Measurements from ENCODE around the gene DFFB.

Gene DFFB

DNA sequence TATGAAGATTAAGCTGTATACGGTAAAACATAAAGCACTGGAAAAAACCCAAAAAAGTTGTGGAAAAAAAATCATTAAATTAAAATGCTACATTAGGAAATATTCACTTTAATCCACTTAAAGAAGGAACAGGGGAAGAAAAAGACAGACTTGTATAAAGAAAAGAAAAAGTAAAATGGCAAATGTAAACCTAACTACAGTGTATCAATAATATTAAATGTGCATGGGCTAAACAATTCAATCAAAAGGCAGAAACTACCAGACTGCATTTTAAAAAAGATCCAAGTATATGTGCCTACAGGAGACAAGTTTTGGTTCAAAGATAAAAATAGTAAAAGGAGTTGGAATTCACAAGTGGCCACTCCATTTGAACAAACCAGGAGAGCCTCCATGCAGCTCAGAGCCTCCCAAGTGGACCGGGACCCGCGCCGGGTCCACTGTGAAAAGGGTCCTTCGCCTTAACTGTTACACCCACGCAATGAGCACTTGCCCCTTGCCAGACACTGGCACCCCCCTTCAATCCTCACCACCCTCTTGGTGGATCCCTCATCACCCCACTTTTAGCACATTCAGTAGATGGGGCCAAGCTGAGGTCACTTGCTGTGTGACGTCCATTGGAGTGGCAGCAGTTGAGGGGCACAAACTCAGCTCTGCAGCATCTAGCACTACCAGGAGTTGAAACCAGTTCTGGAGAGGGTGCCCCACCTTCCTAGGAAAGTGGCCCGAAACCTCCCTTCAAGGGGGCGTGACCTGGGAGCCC lies 41.9 kb downstream of the DFFB start:
- DNase-seq = no peak

DNA sequence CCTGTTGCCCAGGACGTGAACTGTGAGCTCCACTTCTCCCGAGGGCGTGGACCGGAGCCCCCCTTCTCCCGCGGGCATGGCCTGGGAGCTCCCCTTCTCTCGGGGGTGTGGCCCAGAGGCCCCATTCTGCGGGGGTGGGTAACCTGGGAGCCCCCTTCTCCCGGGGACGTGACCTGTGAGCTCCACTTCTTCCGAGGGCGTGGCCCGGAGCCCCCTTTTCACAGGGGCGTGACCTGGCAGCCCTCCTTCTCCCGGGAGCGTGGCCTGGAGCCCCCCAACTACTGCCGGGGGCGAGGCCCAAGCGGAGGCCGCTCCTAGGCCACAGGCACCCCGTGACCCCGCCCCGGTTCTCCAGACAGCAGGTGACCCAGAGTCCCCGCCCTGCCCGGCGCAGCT lies 42.5 kb downstream of the DFFB start:
- no peak for DNase-seq

DNA sequence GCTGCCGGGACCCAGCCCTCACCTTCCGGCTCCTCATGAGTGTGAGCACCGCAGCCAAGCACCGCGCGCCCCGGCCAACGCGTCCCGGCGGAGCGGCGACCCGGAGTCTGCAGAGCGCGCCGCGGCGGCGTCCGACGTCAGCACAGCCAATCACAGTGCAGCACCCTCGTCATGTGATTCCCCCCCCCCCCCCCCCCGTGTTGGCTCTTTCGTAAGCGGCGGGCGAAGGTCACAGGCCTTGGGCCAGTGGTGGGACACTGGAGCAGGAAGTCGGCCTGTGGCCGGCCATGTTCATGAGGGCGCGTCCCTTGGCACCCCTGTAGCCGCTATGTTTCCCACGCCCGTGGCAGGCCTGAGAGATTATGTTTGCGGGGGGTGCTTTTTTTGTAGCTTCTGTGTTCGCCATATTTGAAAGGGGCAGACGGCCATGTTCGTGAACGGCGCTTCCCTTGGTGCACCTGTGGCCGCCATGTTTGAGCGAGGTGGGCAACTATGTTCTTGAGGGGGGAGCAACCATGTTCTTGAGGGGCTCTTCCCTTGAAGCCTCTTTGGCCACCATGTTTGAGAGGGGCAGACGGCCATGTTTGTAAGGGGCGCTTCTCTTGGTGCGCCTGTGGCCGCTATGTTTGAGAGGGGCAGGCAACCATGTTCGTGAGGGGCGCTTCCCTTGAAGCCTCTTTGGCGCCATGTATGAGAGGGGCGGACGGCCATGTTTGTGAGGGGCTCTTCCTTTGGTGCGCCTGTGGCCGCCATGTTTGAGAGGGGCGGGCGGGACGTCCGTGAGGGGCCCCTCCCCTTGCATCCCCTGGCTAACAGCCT lies 43.1 kb downstream of the DFFB start, which contains the start of gene C1orf174:
Gene C1orf174, minus strand, starts transcription at position 123 of the 819 bp plus-strand sequence. Its CDS starts 86 bp downstream, at position 37.
- no peak for DNase-seq

DNA sequence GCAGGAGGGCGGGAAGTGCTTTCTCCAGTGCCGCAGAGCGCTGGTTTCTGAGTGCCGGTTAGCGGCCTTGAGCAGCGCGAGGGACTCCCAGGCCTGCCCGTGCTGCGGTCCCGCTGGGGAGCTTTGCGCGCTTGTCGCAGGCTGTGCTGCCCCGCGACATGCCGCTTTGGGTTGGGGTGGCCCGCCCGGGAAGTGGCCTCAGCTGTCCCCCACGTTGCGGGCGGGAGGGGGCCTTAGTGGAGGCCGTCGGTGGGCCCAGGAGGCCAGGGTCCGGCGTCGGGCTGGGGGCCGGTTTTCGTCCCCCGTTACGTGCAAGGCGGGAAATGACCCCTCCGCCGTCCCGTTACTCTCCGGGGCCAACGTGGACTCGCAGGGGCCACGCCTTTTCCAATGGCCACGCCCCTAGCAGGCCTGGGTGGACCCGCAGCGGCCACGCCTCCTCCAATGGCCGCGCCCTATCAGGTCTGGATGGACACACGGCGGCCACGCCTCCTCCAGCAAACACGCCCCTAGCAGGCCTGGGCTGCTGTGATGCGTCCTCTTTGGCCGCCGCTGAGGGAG lies 43.8 kb downstream of the DFFB start:
- peak; percentile 67 for DNase-seq

DNA sequence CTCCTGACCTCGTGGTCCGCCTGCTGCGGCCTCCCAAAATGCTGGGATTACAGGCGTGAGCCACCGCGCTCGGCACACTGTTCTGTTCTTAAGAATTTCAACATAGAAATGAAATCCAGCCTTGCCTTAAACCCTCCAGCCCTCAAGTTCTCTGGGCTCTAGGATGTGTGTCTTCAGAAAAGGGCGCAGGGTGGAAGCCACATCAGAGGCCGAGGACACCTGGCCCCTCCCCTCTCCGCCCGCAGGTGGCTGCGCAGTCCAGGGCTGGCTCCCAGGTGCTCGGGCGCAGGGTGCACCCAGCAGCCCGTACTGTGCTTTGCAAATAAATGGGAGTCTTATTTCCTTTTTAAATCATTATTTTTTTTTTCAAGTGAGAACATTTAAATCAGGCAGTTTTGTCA lies 44.8 kb downstream of the DFFB start:
- no peak for DNase-seq

DNA sequence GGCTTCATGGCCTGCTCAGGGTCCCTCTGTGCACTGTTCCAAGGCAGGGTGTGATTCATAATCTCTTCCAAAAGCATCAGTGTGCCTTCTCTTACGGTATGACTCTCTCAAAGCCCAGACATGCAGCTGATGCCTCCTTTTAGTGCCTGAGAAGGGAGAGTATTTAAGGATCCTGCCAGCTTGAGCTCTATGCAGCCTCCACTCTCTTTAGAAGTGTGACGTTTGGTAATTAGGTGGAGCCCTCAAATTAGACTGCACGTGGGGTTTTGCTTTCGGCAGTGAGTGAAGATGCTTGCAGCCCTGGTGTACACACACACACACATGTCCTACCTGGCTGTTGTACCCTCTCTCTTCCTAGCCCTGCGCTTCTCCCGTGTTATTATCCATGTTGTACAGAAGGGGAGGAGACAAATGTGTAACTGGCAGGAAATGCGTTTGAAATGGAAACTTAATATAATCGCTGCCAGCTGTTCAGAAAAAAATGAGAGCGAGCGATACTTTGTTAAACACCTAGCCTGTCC lies 45.4 kb downstream of the DFFB start:
- DNase-seq = no peak

DNA sequence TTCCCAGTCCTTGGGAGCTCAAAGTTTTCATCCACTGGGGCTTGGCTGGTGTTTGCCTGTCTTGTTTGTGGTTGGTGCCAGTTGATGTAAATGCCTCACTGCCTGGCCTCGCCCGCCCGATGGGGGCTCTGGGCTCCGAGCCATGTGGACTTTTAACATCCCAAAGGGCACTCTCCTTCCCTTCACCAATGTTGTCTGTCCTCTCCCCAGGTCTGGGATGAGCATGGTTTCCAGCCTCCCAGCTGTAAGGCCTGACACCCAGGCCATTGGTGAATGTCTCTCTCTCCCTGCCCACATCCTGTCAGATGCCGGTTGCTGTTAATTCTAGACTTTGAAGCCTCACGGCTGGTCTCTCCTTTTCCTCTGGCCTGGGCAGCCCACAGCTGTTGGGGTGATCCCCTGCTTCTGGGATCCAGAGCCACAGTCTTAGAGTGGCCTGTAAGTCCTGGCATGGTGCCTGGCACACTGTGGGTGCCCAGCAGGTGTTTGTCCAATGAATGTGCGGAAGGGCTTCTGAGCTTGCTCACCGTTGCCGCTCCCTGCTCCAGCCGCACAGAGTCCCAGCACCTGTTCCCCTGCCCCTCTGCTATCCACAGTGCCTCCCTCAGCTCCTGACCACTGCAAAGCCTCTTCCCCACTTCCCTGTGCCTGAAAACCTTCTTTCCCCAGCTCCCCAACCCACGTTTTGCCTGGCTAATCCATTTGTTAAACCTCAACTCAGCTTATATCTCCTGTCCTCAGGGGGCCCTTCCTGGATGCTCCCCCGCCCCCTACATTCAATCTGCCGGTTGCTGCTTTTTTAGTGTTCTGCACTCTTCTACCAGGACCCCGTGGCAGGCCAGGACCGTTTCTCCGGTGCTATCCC lies 46.1 kb downstream of the DFFB start:
- DNase-seq = no peak

DNA sequence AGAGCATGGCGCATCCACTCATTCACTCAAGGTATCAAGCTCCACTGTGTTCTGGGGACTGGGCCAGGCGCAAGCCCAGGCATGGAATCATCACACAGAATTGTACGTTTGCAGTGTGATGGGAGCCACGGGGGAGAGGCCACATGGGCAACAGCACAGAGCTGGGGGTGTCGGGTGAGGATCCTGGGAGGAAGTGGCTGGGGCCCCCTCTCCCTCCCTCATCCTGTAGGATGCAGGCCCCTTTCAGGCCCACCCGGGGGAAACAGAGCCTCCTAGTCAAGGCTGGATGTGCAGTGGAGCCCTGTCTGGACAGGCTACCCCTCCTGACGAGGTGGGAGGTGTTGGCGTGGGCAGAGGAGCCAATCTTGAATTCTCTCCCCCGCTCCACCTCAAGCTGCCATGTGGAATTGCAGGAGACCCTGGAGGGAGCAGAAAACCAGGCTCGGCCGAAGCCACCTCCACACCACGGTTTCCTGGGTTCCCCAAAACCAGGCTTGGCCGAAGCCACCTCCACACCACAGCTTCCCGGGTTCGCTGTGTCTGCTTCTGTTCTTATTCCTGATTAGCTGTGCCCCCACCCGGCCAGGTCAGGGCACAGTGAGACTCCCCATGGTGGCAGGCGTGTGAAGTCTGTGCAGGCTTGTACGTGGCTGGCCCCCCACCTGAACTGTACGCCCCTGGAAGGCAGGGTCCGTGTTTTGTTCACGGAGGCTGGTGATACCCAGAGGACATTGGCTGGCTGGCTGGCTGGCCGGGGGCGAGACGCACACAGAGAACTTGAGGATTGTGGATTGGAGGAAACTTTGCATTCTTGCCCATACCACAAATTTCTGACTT lies 46.9 kb downstream of the DFFB start:
- no peak for DNase-seq

DNA sequence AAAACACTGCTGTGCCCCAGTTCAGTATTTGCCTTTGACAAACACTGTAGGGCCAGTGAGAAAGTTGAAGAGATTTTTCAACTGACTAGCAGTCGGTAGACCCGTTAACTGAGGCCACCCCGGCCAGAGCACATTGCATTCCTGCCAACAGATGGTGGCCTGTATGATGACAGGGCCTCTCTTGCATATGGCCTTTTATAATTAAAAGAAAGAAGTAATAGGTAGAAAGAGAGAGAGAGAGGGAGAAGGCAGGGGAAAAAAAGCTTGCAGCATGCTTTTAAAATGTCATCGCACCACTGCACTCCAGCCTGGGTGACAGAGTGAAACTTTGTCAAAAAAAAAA lies 47.5 kb downstream of the DFFB start:
- DNase-seq = no peak

DNA sequence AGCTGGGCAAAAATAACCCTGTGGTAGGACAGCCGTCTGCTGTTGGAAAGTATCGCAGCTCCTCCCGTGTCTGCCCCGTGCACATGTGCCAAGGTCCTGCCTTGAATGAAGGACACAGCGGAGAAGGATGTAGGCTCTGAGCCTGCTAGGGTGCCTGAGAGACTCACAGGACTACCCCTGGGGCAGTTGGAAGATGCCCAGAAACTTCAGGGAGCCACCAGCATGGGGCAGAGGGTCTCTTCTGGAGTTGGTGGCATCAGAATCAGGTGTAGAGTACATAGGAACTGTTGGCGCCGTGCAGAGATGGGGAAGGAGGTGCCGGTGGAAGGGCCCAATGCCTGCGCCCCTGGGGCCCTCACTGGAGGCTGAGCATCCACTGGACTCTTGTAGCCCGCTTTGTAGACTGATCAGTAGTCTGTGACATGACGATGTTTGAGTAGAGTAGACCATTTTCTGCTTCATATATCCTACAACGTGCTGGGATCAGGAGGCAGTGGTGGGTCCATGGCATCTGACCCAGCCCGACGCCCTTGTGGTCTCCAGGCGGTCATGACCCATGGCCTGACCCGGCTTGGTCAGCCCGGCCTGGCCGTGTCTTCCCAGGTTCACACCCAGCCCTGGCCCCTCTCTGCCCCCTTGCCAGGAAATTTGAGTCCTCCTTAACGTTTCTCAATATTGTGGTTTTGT lies 48.1 kb downstream of the DFFB start:
- no peak for DNase-seq

DNA sequence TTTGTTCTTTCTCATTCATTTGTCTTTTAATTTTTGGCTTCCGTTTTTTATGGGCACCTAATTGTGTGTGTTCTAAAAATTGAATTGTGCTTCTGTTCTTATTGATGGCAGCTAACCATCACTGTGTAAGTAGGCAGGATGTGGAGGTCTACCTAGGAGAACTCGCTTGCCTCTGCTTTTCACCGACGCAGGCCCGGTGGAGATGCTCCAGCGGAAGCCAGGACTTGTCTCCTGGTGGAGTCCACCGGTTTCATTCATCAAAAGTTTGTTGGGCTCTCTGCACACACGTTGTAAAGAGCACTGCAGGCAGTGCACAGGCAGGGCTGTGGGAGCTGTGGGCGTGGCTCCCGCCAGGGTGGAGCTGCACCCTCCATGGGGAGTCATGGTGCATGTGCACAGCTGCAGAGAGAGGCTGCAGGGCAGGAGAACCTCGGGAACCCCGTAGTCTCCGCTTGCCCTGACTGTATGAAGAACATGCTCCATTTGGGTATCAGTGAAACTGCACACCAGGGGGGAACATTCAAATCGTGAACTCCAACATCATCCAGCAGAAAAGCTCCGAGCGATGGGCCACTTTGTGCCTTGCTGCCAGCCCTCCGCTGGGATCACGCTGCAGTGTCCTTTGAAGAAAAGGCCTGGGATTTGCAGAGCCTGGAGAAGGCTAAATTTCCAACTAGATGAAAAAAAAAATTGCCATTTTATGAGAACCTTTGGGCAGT lies 48.8 kb downstream of the DFFB start:
- no peak for DNase-seq

DNA sequence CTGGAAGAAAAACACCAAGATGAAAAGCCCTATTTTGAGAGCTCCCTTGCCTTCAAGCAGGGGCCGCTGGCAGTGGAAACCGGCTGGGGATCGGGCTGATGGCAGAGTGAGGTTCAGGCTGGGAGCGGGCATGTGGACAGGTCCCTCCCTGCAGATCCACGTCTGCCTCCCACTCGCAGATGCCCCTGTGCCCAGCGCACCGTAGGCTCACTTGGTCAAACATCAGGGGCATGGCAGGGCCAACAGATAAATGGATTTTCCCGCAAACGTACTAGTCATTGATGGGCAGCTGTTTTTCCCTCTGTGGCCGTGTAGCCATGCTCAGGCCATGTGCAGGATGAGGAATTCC lies 49.4 kb downstream of the DFFB start:
- DNase-seq = no peak

DNA sequence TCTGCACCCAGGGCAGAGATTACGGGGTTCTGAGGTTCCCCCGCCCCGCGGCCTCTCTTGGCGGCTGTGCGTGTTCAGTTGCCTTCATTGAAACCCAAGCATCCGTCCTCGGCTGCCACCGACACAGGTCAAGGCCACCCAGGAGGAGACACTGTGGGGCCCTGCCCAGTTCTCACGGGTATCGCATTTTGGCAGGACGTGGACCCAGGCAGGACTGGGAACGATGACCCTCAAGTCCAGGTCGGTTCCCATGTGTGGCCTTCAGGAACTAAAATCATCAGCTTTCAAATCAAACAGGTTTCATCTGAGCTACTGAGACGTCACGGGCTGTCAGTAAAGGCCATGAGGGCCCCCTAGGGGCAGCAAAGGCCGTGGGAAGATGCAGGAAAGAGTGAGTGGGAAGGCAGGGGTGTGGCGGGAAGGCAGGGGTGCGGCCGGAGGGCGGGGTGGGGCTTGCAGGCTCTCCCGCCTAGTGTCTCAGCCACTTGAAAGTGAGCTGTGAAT lies 49.8 kb downstream of the DFFB start:
- DNase-seq = no peak

DNA sequence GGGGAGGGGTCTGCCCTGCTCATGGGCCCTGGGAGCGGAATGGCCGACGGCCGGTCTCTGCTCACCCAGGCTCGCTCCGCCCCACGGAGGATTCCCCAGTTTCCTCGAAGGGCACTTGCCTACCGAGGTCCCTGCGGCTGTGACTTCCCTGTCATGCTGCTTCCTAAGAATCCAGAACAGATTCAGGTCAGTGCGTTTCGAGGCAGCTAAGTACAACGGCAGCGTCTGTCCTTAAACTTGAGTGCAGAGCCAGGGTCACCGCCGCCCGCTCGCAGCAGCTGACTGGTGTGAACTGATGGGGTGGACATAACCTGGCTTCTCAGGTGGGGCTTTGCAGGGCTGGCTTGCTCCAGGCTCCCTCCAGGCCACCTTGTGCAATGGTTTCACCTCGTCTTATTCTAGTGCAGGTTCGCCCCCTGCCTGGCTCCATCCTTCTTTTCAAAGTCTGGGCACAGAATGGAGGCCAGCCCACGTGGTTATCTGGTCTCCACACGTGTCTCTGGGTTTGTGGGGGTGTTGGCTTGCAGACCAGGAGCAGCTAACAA lies 50.4 kb downstream of the DFFB start:
- DNase-seq = no peak

DNA sequence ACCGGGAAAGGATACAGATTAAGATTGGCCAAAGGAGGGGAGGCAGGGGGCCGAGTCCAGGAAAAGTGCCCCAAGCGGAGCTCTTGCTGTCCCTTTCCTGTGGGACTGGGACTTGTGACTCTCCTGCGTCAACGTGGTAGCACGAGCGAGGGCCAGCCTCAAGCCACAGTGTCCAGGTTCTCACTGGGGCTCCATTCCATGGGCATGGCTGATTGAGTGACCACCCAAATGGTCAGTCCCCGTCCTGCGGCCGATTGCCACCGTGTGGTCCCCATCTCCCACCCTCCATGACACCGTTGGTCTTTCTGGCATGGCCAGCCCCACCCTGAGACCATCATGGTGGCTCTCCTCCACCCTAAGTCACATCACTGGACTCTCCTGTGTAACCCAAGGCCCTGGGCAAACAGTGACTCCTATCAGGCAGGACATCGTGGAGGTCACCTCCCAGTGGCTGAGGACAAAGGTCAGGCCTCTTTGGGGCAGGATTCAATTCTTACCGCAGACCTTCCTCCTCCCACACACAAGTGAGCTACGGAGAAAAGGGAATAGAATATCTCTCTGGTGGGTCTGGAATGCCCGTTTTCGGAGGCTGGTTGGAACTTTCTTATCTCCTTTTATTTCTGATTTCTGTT lies 51.7 kb downstream of the DFFB start:
- no peak for DNase-seq

DNA sequence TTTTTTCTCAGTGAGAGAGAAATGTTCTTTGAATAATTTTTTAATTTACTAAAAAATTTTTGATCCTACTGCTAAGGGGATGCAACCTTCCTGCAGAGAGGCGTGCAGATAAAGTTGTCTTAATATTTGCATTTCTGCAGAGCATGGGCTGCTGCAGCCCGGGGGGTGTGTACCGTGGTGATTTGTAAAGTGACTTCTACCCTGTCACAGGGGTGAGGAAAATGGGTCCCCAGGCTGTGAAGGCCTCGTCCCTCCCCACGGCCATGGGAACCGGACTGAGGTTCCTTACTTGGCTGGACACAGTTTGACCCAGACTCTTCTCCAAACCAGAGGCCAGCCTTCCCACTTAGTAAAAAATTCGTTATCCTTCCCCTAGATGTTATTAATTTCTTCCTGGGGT lies 52.3 kb downstream of the DFFB start:
- no peak for DNase-seq

DNA sequence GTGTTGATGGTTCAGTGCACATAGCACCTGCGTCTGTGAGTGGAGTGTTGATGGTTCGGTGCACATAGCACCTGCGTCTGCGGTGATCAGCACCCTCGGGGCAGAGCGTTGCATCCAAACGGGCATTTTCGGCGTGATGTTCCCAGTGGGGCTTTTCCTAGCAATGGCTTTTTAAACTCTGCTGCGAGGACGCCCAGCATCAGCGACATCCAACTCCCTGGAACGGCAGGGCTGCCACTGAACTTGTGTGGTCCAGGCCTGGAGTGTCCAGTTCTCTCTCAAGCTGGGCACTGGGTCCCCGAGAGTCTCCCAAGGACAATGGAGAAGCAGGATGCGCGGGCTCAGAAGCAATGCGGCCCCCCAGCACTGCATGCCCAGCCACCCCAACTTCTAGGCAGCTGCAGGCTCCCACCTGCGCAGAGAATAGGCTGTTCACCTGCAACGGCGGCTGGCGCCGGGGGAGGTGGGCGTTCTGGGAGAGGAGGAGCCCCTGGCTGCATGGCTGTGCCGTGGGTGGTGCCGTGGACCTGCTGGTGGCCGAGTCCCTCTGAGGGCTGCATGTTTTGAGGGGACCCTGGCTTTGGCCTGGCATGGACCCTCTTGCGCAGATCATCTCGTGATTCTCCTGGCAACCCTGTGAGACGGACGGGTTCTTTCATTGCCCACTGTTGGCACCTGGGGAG lies 52.9 kb downstream of the DFFB start:
- DNase-seq = no peak

DNA sequence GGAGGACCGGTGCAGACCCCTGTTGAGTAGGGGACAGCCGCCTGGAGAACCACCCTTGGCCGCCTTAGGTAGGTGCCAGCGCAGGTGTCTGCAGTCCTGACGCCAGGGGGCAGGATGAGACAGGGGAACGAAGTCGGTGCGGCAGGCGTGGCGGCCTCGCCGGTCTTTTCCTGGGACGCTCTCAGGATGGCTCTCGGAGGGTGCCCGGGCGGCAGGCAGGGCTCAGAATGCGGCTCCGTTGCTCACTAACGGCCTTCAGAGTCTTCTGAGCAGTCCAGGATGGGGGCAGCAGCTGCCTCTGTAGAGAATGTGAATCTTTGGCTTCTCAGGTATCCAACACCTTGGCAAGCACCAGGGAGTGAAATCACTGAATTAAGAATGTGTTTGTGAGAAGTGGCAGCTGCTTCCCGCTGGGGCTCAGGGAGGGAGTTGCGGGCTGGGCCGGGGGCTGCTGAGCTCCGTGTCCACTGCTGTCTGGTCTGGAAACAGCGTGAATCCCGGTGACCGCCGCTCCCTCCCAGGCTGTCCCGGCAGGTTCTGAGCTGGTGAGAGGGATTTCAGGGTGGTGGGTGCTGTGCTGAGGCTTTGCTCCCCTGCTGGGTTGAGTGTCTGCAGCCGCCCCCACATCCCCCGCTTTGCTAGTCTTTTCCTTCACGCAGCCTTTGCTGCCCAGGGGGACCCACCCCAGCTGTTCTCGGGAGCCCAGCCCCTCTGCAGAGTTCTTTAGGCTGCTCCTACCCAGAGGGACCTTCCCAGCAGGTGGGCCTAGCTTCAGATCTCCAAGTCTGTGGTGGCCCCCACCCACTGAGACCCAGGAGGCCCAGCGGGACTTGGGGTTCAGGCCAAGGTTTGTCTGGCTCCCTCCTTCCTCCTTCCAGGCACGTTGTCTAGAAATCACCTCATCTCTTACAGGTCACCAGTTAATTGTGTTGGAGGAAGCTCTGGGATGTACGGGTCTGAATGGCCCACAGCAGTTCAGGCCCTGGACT lies 53.9 kb downstream of the DFFB start:
- no peak for DNase-seq
